Heart right ventricle (tissue), 16 donors: ENCODE measurements around the gene MYO1D. TPM values are rescaled to one million over a fixed set of nuclear protein-coding genes. Genes with fewer than 3 reads are reported as not detected.

Experiments
- ATAC-seq, 8 donors: fragments of 200-7000 bp; cut with Tn5 transposase; one replicate each; pipeline ENCODE4 v1.9.1; 2020; ENCODE audit warnings: mild to moderate bottlenecking in 8 of 8, moderate library complexity in 8 of 8, moderate number of reproducible peaks in 1 of 8
- DNase-seq, 2 donors: peaks; one replicate each; pipeline ENCODE4 v3.0.0-alpha.2; 2020
- H3K27ac ChIP-seq, 10 donors: fragments of 200-600 bp; sonication (generic) in 2 of 10; one replicate each; pipeline versions ENCODE4 v1.5.0 to v1.8.0; 2020 to 2022; ENCODE audit warnings: mild to moderate bottlenecking in 3 of 10
- H3K27me3 ChIP-seq, 7 donors: fragments of 200-600 bp; one replicate each; pipeline ENCODE4 v1.8.0; 2021 to 2022; ENCODE audit warnings: mild to moderate bottlenecking in 2 of 7
- H3K36me3 ChIP-seq, 9 donors: fragments of 200-600 bp; sonication (generic) in 1 of 9; one replicate each; pipeline versions ENCODE4 v1.5.0 to v1.8.0; 2020 to 2022; ENCODE audit warnings: mild to moderate bottlenecking in 2 of 9
- H3K4me1 ChIP-seq, 9 donors: fragments of 200-600 bp; sonication (generic) in 1 of 9; one replicate each; pipeline versions ENCODE4 v1.5.0 to v1.8.0; 2020 to 2022; ENCODE audit warnings: mild to moderate bottlenecking in 4 of 9
- H3K4me3 ChIP-seq, 10 donors: fragments of 200-600 bp; sonication (generic) in 2 of 10; one replicate each; pipeline versions ENCODE4 v1.5.0 to v1.8.0; 2020 to 2022; ENCODE audit warnings: mild to moderate bottlenecking in 7 of 10, moderate library complexity in 2 of 10
- H3K9me3 ChIP-seq, 11 donors: fragments of 200-600 bp in 10 of 11; sonication (generic) in 2 of 11; one replicate each; pipeline versions ENCODE4 v1.5.0 to v1.8.0; 2013 to 2022; ENCODE audit warnings: mild to moderate bottlenecking in 2 of 11, control low read depth in 1 of 11, moderate library complexity in 1 of 11
- WGBS, 2 donors: extraction: QIAGEN DNeasy Blood & Tissue Kit; methylation state at CpG; one replicate each; pipeline ENCODE4 v1.1.7; 2013; ENCODE audit warnings: inconsistent platforms in 1 of 2; 5-methylcytosine and 5-hydroxymethylcytosine counted together
- intact Hi-C, 10 donors: fragments of 100-400 bp; cut with DNase I; formaldehyde crosslinking; loops; one replicate each; pipeline versions ENCODE4 v1.11.1 to v1.14.2; 2022
- polyA plus RNA-seq, 2 donors: library from polyadenylated mRNA; stranded (reverse); fragments of 200-250 nt; gene quantifications; one replicate each; pipeline ENCODE4 v1.2.3, GENCODE V29; 2013
- total RNA-seq, 10 donors: library from RNA; stranded (reverse); fragmentation: NEBNext Ultra II Directional in 3 of 10; extraction: Animal tissue kit (Norgen Biotek cat#: 25700) in 3 of 10; gene quantifications; one replicate each; pipeline versions ENCODE4 v1.2.1 to v1.2.4, GENCODE V29; 2021 to 2023
- TF ChIP-seq, protein P1 (sequence below), 9 donors: fragments of 200-600 bp; sonication (generic) in 2 of 9; IDR thresholded peaks; one replicate each; pipeline versions ENCODE4 v1.5.0 to v1.8.0; 2021 to 2022; ENCODE audit warnings: antibody characterized with exemption in 9 of 9, mild to moderate bottlenecking in 5 of 9, moderate library complexity in 1 of 9
- donor health status: Arrhythmogenic right ventricular cardiomyopathy.
- donor health status: ischemic (EF 13 %, LVEDD 7.1; RV severe dilation, severe dysfunction).
- donor health status: healthy with polysubstance abuse.
- donor health status: DM: no; HTN: yes; CAD: no.
- donor health status: DM: no; HTN: no; CAD: no.
- donor health status: ischemic (EF 25% LVEDD 6.9; RV normal size, moderate dysfunction).
- donor health status: ischemic (EF 25% LVEDD 5.7; RV mildly dilated, moderate dysfunction).
- donor health status: healthy.
- donor health status: DM: yes; HTN: yes; CAD: no.
- donor health status: Ischemic cardiomyopathy.
- donor health status: ischemic (EF 35%, LVEDD 5.7; RV mildly dilated, moderate dysfunction).
- donor health status: nonischemic (EF 11% LVEDD 7.7; RV severe dilation, severe dysfunction).
- donor health status: DM: yes; HTN: yes; CAD: no.
- donor health status: PGD.
- donor health status: ischemic (EF 29% LVEDD 5.4; RV normal size, mild dysfunction).
- donor health status: nonischemic (EF 23%, LVEDD 6.1; RV moderate dilation, normal function).

MYO1D gene
- total and polyA plus RNA-seq, 12 donors: 1.9 to 16.4 (median 6.7) TPM

DNA sequence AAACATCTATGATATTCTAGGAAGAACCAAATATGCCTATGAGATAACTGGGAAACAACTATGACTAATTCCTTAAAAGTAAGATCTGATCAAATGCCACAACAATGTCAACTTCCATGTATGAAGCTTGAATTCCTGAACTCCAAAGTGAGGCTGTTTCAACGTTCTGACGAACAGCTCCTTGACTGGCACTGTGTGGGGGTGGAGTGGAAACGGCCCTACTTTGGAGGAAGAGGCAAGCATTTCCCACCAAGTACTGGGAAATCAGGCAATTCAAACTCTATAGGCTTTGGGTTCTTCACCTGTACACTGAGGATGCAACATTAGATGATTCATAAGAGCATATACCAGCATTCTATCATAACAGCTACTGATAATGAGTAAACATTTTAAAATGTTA, 203.0 kb downstream of the MYO1D start:
- H3K27me3 ChIP-seq: no peaks in the 10 kb centered on the region
- ATAC-seq (no peak), DNase-seq (no peak)
- TF ChIP-seq, protein P1, sequence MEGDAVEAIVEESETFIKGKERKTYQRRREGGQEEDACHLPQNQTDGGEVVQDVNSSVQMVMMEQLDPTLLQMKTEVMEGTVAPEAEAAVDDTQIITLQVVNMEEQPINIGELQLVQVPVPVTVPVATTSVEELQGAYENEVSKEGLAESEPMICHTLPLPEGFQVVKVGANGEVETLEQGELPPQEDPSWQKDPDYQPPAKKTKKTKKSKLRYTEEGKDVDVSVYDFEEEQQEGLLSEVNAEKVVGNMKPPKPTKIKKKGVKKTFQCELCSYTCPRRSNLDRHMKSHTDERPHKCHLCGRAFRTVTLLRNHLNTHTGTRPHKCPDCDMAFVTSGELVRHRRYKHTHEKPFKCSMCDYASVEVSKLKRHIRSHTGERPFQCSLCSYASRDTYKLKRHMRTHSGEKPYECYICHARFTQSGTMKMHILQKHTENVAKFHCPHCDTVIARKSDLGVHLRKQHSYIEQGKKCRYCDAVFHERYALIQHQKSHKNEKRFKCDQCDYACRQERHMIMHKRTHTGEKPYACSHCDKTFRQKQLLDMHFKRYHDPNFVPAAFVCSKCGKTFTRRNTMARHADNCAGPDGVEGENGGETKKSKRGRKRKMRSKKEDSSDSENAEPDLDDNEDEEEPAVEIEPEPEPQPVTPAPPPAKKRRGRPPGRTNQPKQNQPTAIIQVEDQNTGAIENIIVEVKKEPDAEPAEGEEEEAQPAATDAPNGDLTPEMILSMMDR (IDR thresholded peaks at IDR 0.05): no peak
- peaks cover 0 to 10% (median 0%) of the 10 kb centered on the region in 11 donors for H3K9me3 ChIP-seq
- H3K27ac ChIP-seq: no peak overlapping the region
- H3K4me3 ChIP-seq: no peak overlapping the region
- H3K36me3 ChIP-seq: no peaks in the 10 kb centered on the region
- WGBS, 2 donors: 65 to 70% methylated on average over 3 of the region's 3 CpGs
- intact Hi-C loops: no loop called here
- H3K4me1 ChIP-seq: peaks cover 0 to 17% (median 7%) of the 10 kb centered on the region in 9 donors

DNA sequence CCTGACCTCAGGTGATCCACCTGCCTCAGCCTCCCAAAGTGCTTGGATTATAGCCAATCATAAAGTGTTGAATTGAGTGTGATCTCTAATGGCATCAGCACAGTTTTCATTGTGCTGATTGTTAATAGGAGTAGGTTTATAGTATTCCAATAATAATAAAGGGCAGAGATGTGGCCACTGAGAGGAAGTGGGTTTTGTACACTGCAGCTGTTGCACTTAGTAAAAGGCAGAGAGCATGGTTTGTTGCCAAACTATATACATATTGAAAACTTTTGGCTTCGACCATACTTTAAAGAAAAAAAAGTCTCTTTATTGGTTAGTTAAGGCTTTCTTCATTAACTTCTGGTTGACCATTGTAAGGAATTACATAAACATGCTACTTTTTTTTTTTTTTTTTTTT, 204.2 kb downstream of the MYO1D start:
- Histone ChIP-seq H3K9me3 (peaks cover 0 to 10% (median 0%) of the 10 kb centered on the region in 11 donors), H3K4me1 (peaks cover 0 to 17% (median 7%) of the 10 kb centered on the region in 9 donors), H3K27ac (no peak overlapping the region), H3K36me3 (no peaks in the 10 kb centered on the region), H3K27me3 (no peaks in the 10 kb centered on the region), H3K4me3 (no peak overlapping the region)
- intact Hi-C loops: no loop called here
- WGBS, 2 donors: 50 to 62% methylated on average over 1 of the region's 1 CpG
- ATAC-seq: no peak
- TF ChIP-seq, protein P1 (IDR thresholded peaks at IDR 0.05): no peak
- no peak for DNase-seq

DNA sequence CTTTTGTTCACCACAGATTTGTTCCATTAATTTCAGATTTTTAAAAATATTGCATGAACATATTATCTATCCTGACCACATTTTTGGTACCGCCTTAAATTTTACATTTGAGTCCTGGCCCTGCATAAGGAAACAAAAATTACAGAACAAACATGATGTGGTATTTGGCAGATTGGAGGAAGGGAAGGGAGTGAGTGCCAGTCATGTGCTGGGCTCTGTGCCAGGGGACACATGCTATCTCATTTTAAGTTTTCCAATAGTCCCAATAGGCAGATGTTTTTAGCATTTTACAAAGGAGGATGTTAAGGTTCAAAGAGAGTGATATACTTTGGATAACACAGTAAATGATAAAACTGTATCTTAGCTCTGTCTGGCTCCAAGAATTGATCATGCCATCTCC, 205.0 kb downstream of the MYO1D start:
- DNase-seq: peak; percentile 32 to 43
- H3K4me1 ChIP-seq: peaks cover 0 to 17% (median 7%) of the 10 kb centered on the region in 9 donors
- intact Hi-C loops: no loop called here
- TF ChIP-seq, protein P1 (IDR thresholded peaks at IDR 0.05): no peak
- 80 to 85% methylated on average over 1 of the region's 1 CpG for WGBS, 2 donors
- no peaks in the 10 kb centered on the region for H3K27me3 ChIP-seq
- no peak overlapping the region for H3K27ac ChIP-seq
- peak in 5 of 8 donors; percentile 49 to 70 (median 58) for ATAC-seq
- H3K4me3 ChIP-seq: no peak overlapping the region
- H3K36me3 ChIP-seq: no peaks in the 10 kb centered on the region
- H3K9me3 ChIP-seq: peaks cover 0 to 10% (median 0%) of the 10 kb centered on the region in 11 donors

DNA sequence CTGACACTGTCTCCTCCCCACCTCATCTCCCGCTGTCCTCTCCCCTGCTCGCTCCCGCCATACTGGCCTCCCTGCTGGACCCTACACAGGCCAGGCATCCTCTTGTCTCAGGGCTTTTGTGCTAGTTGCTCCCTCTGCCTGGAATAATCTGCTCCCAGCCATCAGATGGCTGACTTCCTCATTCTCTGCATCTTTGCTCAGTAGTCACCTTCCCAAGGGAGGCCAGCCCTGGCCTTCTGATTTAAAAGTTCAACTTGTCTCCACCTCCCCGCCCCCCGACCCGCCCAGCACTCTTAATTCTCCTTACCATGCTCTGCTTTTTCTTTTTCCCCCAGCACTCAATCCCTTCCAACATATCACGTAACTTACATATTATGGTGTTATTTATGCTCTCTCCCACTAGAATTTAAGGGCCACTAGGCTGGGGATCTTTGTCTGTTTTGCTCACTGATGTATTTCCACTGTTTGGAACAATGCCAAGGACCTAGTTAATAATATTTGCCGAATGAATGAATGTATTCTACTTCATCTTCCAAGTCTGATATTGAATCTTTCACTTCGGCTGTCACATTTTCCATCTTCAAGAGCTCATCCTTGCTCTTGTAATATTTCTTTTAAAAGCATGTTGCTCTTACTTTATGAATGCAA, 211.9 kb downstream of the MYO1D start:
- no peaks in the 10 kb centered on the region for H3K4me1 ChIP-seq
- 84% methylated on average over 9 of the region's 9 CpGs for WGBS, 2 donors
- H3K27ac ChIP-seq: no peak overlapping the region
- TF ChIP-seq, protein P1 (IDR thresholded peaks at IDR 0.05): no peak
- no peak overlapping the region for H3K4me3 ChIP-seq
- intact Hi-C loops: loop anchor here in 4 of 10 donors (5.0 to 10.0 kb wide), 4 partner anchors 87 to 240 kb away; partner anchors contain the start of gene CDK5R1 (in 1 of the 4)
- H3K9me3 ChIP-seq: peaks cover 0 to 6% (median 0%) of the 10 kb centered on the region in 11 donors
- no peaks in the 10 kb centered on the region for H3K27me3 ChIP-seq
- no peak for DNase-seq
- no peaks in the 10 kb centered on the region for H3K36me3 ChIP-seq
- ATAC-seq: no peak
